Endothelial cell of umbilical vein (primary cell): ENCODE data around the gene CSGALNACT2. TPM values are rescaled to one million over a fixed set of nuclear protein-coding genes. Genes with fewer than 3 reads are reported as not detected.

Experiments
- BruUV-seq: library from RNA; stranded (reverse); fragments of 400-500 nt; replicated peaks from 2 replicates; lab custom pipeline; 2021; lab: Mats Ljungman, UMichigan
- CTCF ChIA-PET: fragments of 300-600, 350-600 bp; sonication (Branson Sonifier 250); formaldehyde crosslinking; loops from one replicate; lab custom pipeline; 2021; ENCODE audit warnings: antibody characterized with exemption, inconsistent platforms; lab: Charles Lee
- POLR2A ChIA-PET: fragments of 300-600, 350-600 bp; sonication (Branson Sonifier 250); formaldehyde crosslinking; loops from one replicate; lab custom pipeline; 2021; ENCODE audit warnings: antibody characterized with exemption, inconsistent platforms; lab: Charles Lee
- DNase-seq: peaks from one replicate; pipeline ENCODE4 v3.0.0-alpha.2; 2011; ENCODE audit warnings: low read depth, low spot score
- FAIRE-seq: peaks from 2 replicates; lab custom pipeline; 2011; peaks lifted over from hg19 to GRCh38; lab: Jason Lieb, UNC
- H2AFZ ChIP-seq: 2 replicates; pipeline ENCODE4 v1.6.0; 2012; ENCODE audit warnings: low read depth, low read length, control low read depth, inconsistent platforms
- H3K27ac ChIP-seq: 2 replicates; pipeline ENCODE4 v1.5.1; 2011; ENCODE audit warnings: low read depth, mild to moderate bottlenecking, control low read depth, low read length, moderate library complexity; ENCODE audit not compliant: insufficient read depth
- H3K27me3 ChIP-seq, 2 experiments: 2 replicates each; pipeline versions ENCODE4 v1.6.0 to v1.6.1; 2011; ENCODE audit warnings: low read length in 2 of 2, mixed read lengths in 1 of 2; ENCODE audit not compliant: control insufficient read depth in 2 of 2, insufficient read depth in 2 of 2
- H3K36me3 ChIP-seq, 2 experiments: 2 replicates in 1 of 2; 3 replicates in 1 of 2; pipeline ENCODE4 v1.5.1; 2011; ENCODE audit warnings: low read length in 2 of 2, mild to moderate bottlenecking in 1 of 2, moderate library complexity in 1 of 2; ENCODE audit not compliant: control insufficient read depth in 2 of 2, insufficient read depth in 2 of 2; ENCODE audit errors: extremely low read depth in 1 of 2
- H3K4me1 ChIP-seq: 3 replicates; pipeline ENCODE4 v1.5.1; 2011; ENCODE audit warnings: mild to moderate bottlenecking, low read length; ENCODE audit not compliant: control insufficient read depth, insufficient read depth; ENCODE audit errors: extremely low read depth
- H3K4me2 ChIP-seq: 2 replicates; pipeline ENCODE4 v1.6.1; 2011; ENCODE audit warnings: low read length, control low read depth, mixed read lengths; ENCODE audit not compliant: insufficient read depth
- H3K4me3 ChIP-seq, 3 experiments: fragments of 200-600 bp in 1 of 3; sonication (generic), shearing (Covaris generic) in 1 of 3; replicated peaks in 1 of 3; 2 replicates each; pipeline ENCODE4 v1.5.1; 2011 to 2016; ENCODE audit warnings: control low read depth in 3 of 3, low read length in 3 of 3, mild to moderate bottlenecking in 2 of 3, inconsistent platforms in 1 of 3, low read depth in 1 of 3, moderate library complexity in 1 of 3; ENCODE audit not compliant: insufficient read depth in 1 of 3
- H3K79me2 ChIP-seq: 2 replicates; pipeline ENCODE4 v1.6.0; 2012; ENCODE audit warnings: low read length, inconsistent platforms; ENCODE audit not compliant: control insufficient read depth, insufficient read depth
- H3K9ac ChIP-seq: replicated peaks from 2 replicates; pipeline ENCODE3; 2011; ENCODE audit warnings: low read length, control low read depth; ENCODE audit not compliant: insufficient read depth; ENCODE audit errors: extremely low read depth
- H3K9me1 ChIP-seq: replicated peaks from 3 replicates; pipeline ENCODE4 v1.6.0; 2011; ENCODE audit warnings: mild to moderate bottlenecking, low read length; ENCODE audit not compliant: control insufficient read depth, insufficient read depth; ENCODE audit errors: extremely low read depth
- H3K9me3 ChIP-seq: replicated peaks from 2 replicates; pipeline ENCODE4 v1.5.1; 2012; ENCODE audit warnings: low read length, inconsistent platforms; ENCODE audit not compliant: control insufficient read depth, insufficient read depth
- H4K20me1 ChIP-seq: replicated peaks from 2 replicates; pipeline ENCODE3; 2011; ENCODE audit warnings: mild to moderate bottlenecking, low read length; ENCODE audit not compliant: control insufficient read depth, insufficient read depth; ENCODE audit errors: extremely low read depth
- CTCF ChIP-seq, 2 donors: IDR thresholded peaks; 1 replicate in 1 of 2; 2 replicates in 1 of 2; pipeline ENCODE4 v1.5.1; 2011; ENCODE audit warnings: low read length in 2 of 2, mild to moderate bottlenecking in 2 of 2, moderate library complexity in 2 of 2, control low read depth in 1 of 2, inconsistent platforms in 1 of 2, low read depth in 1 of 2; ENCODE audit not compliant: insufficient read depth in 1 of 2; ENCODE audit errors: extremely low read depth in 1 of 2
- EZH2 ChIP-seq: IDR thresholded peaks from 2 replicates; pipeline ENCODE4 v1.6.1; 2012; ENCODE audit warnings: borderline replicate concordance, low read depth, mild to moderate bottlenecking, moderate library complexity, low read length, inconsistent platforms; ENCODE audit not compliant: severe bottlenecking
- FOS ChIP-seq: IDR thresholded peaks from 2 replicates; pipeline ENCODE4 v1.6.1; 2011; ENCODE audit warnings: mild to moderate bottlenecking, low read length, moderate library complexity, borderline replicate concordance; ENCODE audit not compliant: insufficient read depth
- GATA2 ChIP-seq: IDR thresholded peaks from 2 replicates; pipeline ENCODE4 v1.7.0; 2011; ENCODE audit warnings: low read depth, mild to moderate bottlenecking, moderate library complexity, mixed read lengths, low read length; ENCODE audit not compliant: insufficient read length, insufficient read depth
- JUN ChIP-seq: IDR thresholded peaks from 2 replicates; pipeline ENCODE4 v1.6.1; 2011; ENCODE audit warnings: borderline replicate concordance, low read depth; ENCODE audit not compliant: insufficient read length, insufficient read depth
- MAX ChIP-seq: IDR thresholded peaks from 2 replicates; pipeline ENCODE4 v1.6.1; 2011; ENCODE audit not compliant: insufficient read depth, insufficient read length
- MYC ChIP-seq: IDR thresholded peaks from one replicate; pipeline ENCODE4 v1.6.1; 2011; ENCODE audit warnings: mild to moderate bottlenecking, low read depth, low read length
- POLR2A ChIP-seq: IDR thresholded peaks from 2 replicates; pipeline ENCODE4 v1.6.1; 2012; ENCODE audit warnings: low read depth, mild to moderate bottlenecking, control low read depth, low read length
- POLR2AphosphoS5 ChIP-seq: IDR thresholded peaks from 2 replicates; pipeline ENCODE4 v1.6.1; 2012; ENCODE audit warnings: low read depth, mild to moderate bottlenecking, control low read depth, low read length, moderate library complexity; ENCODE audit not compliant: insufficient read depth
- dilution Hi-C: fragments of 300-500 bp; cut with MboI; formaldehyde crosslinking; loops from one replicate; pipeline ENCODE4 v1.15.0; 2019; ENCODE audit warnings: low sequenced_read_pairs; ENCODE audit not compliant: extremely low pct_ligation_motif_present
- intact Hi-C: fragments of 100-400 bp; cut with micrococcal nuclease; formaldehyde crosslinking; loops from one replicate; pipeline ENCODE4 v1.10.0; 2022
- polyA plus RNA-seq, 4 experiments: library from polyadenylated mRNA; depleted of rRNA in 3 of 4; stranded (reverse) in 3 of 4; unstranded in 1 of 4; fragments of >200 nt; gene quantifications; 2 replicates each; pipeline versions ENCODE4 v1.2.1 to v1.2.3, GENCODE V29; 2011 to 2012; ENCODE audit warnings: missing spikeins in 1 of 4
- total RNA-seq: library from RNA; stranded (reverse); gene quantifications from 2 replicates; pipeline ENCODE4 v1.2.3, GENCODE V29; 2021

The CSGALNACT2 gene
- total and polyA plus RNA-seq, 2 donors (not counting 3 experiments of a cell fraction or from before 2014, with no cell fraction given), result 9.7 to 17.7 TPM

GRCh38 chr10:43160046-43160920 is 22.0 kb downstream of the CSGALNACT2 start:
- FAIRE-seq (no peak), DNase-seq (peak; percentile 51)
- Histone ChIP-seq H3K9ac (no peak overlapping the region), H3K27me3 (no peaks in the 10 kb centered on the region), H4K20me1 (no peaks in the 10 kb centered on the region), H3K4me2 (peak overlapping the region; percentile 44), H3K9me3 (no peaks in the 10 kb centered on the region), H3K79me2 (peaks cover 54% of the 10 kb centered on the region), H3K4me1 (peaks cover 15% of the 10 kb centered on the region), H3K4me3 (no peak overlapping the region), H3K36me3 (peaks cover 2 to 8% of the 10 kb centered on the region in 2 experiments), H2AFZ (no peak overlapping the region), H3K27ac (peak overlapping the region; percentile 53), H3K9me1 (peaks cover 2% of the 10 kb centered on the region)
- TF ChIP-seq CTCF (IDR thresholded peaks at IDR 0.05; ENCODE audit: extremely low read depth in 1 of 2, insufficient read depth in 1 of 2, low read depth in 1 of 2, low read length in 2 of 2), result no peak
- peak; percentile 15 for TF ChIP-seq MYC
- peak; percentile 40 for TF ChIP-seq POLR2AphosphoS5
- peak; percentile 72 for TF ChIP-seq FOS
- no peak for TF ChIP-seq MAX
- peak; percentile 24 for TF ChIP-seq JUN
- no peak for TF ChIP-seq POLR2A
- TF ChIP-seq GATA2, result no peak
- no peak for TF ChIP-seq EZH2
- intact Hi-C loops, result no loop called here
- ChIA-PET CTCF (interaction anchor here (0.9 to 2.6 kb wide), 4 partner anchors 21 to 133 kb away, joined by 3 to 6 read pairs (median 4); partner anchors contain the start of gene CSGALNACT2), POLR2A (no interaction called here)
- dilution Hi-C loops, result no loop called here
- no TSS peak for BruUV-seq
